HCT116 (cell line): ENCODE data around the gene IL6ST. TPM values are rescaled to one million over a fixed set of nuclear protein-coding genes. Genes with fewer than 3 reads are reported as not detected.

Experiments used
- ATAC-seq: fragments of 200-7000 bp; cut with Tn5 transposase; 2 replicates; pipeline ENCODE4 v1.9.1; 2020; ENCODE audit warnings: mild to moderate bottlenecking, moderate library complexity
- BruUV-seq: library from RNA; stranded (reverse); fragments of 400-500 nt; replicated peaks from 2 replicates; lab custom pipeline; 2021; lab: Mats Ljungman, UMichigan
- CTCF ChIA-PET: fragments of 300-600 bp; sonication (Branson Sonifier 250); formaldehyde crosslinking; loops from one replicate; lab custom pipeline; 2021; ENCODE audit warnings: antibody characterized with exemption; lab: Charles Lee
- POLR2A ChIA-PET: fragments of 300-600, 350-600 bp; sonication (Branson Sonifier 250); formaldehyde crosslinking; loops from one replicate; lab custom pipeline; 2021; ENCODE audit warnings: antibody characterized with exemption; lab: Charles Lee
- RAD21 ChIA-PET, 2 experiments: fragments of 300-600 bp; sonication (Branson Sonifier 250); formaldehyde crosslinking; loops; one replicate each; lab custom pipeline; 2023; ENCODE audit warnings: low total read pairs in 2 of 2; ENCODE audit not compliant: uncharacterized antibody in 2 of 2, unreplicated experiment in 2 of 2, low non-redundant PET in 1 of 2; lab: Charles Lee
- DNase-seq: peaks from one replicate; pipeline ENCODE4 v3.0.0-alpha.2; 2010; ENCODE audit warnings: low read depth, low spot score
- H2AFZ ChIP-seq: fragments of 200-600 bp; shearing (Covaris generic), sonication (generic); 2 replicates; pipeline ENCODE4 v1.6.1; 2017; ENCODE audit warnings: low read depth, mixed run types, mixed read lengths, antibody characterized with exemption, low read length; ENCODE audit not compliant: poor library complexity, severe bottlenecking
- H3K27ac ChIP-seq: 2 replicates; pipeline ENCODE4 v1.5.1; 2012; ENCODE audit warnings: low read depth, low read length
- H3K27me3 ChIP-seq: fragments of 200-600 bp; sonication (generic); 2 replicates; pipeline ENCODE4 v1.6.1; 2016; ENCODE audit warnings: mixed run types, low read length, mixed read lengths; ENCODE audit not compliant: insufficient read depth
- H3K36me3 ChIP-seq, 2 experiments: fragments of 200-500 bp in 1 of 2; fragments of 200-600 bp in 1 of 2; sonication (Bioruptor generic) in 1 of 2; sonication (generic) in 1 of 2; 2 replicates each; pipeline versions ENCODE4 v1.5.1 to v1.6.1; 2014 to 2016; ENCODE audit warnings: low read length in 2 of 2, inconsistent platforms in 1 of 2, mixed read lengths in 1 of 2, mixed run types in 1 of 2; ENCODE audit not compliant: insufficient read depth in 2 of 2, control insufficient read depth in 1 of 2
- H3K4me1 ChIP-seq, 2 experiments: fragments of 200-600 bp in 1 of 2; sonication (generic) in 1 of 2; 2 replicates each; pipeline versions ENCODE4 v1.5.1 to v1.6.1; 2012 to 2017; ENCODE audit warnings: low read length in 2 of 2, inconsistent platforms in 1 of 2, mild to moderate bottlenecking in 1 of 2, mixed read lengths in 1 of 2, mixed run types in 1 of 2, moderate library complexity in 1 of 2; ENCODE audit not compliant: insufficient read depth in 2 of 2, control insufficient read depth in 1 of 2
- H3K4me2 ChIP-seq: fragments of 200-600 bp; sonication (generic); 2 replicates; pipeline ENCODE4 v1.6.1; 2017; ENCODE audit warnings: mixed run types, low read length, mixed read lengths
- H3K4me3 ChIP-seq, 2 experiments: fragments of 200-600 bp in 1 of 2; sonication (generic) in 1 of 2; replicated peaks in 1 of 2; 2 replicates each; pipeline ENCODE4 v1.5.1; 2011 to 2016; ENCODE audit warnings: low read length in 2 of 2, control low read depth in 1 of 2, low read depth in 1 of 2, mild to moderate bottlenecking in 1 of 2, mixed read lengths in 1 of 2, mixed run types in 1 of 2
- H3K79me2 ChIP-seq: fragments of 200-600 bp; sonication (generic); 2 replicates; pipeline ENCODE4 v1.6.1; 2017; ENCODE audit warnings: mild to moderate bottlenecking, mixed run types, low read length, moderate library complexity, mixed read lengths; ENCODE audit not compliant: insufficient read depth
- H3K9ac ChIP-seq: fragments of 200-600 bp; sonication (generic); 2 replicates; pipeline ENCODE4 v1.6.1; 2016; ENCODE audit warnings: low read length, mixed read lengths
- H3K9me2 ChIP-seq: fragments of 200-600 bp; sonication (generic), shearing (Covaris generic); 2 replicates; pipeline ENCODE4 v1.6.1; 2017; ENCODE audit warnings: mixed run types, mild to moderate bottlenecking, moderate library complexity; ENCODE audit not compliant: insufficient read depth
- H3K9me3 ChIP-seq, 2 experiments: fragments of 200-500 bp in 1 of 2; fragments of 200-600 bp in 1 of 2; sonication (Bioruptor generic) in 1 of 2; sonication (generic) in 1 of 2; 2 replicates each; pipeline ENCODE4 v1.6.1; 2014 to 2017; ENCODE audit warnings: low read length in 2 of 2, mixed read lengths in 2 of 2, inconsistent platforms in 1 of 2, low read depth in 1 of 2, mild to moderate bottlenecking in 1 of 2, mixed run types in 1 of 2, moderate library complexity in 1 of 2; ENCODE audit not compliant: control insufficient read depth in 1 of 2, insufficient read depth in 1 of 2
- H4K20me1 ChIP-seq: fragments of 200-600 bp; sonication (generic), shearing (Covaris generic); 2 replicates; pipeline ENCODE4 v1.6.1; 2017; ENCODE audit warnings: mixed run types, mild to moderate bottlenecking, moderate library complexity; ENCODE audit not compliant: insufficient read depth
- CTCF ChIP-seq, 3 experiments: fragments of 200-600 bp in 1 of 3; sonication (generic) in 1 of 3; IDR thresholded peaks in 2 of 3; conservative IDR thresholded peaks in 1 of 3; 2 replicates each; pipeline ENCODE4 v1.5.1; 2012 to 2017; ENCODE audit warnings: low read depth in 2 of 3, low read length in 2 of 3, antibody characterized with exemption in 1 of 3, borderline replicate concordance in 1 of 3, control low read depth in 1 of 3, mild to moderate bottlenecking in 1 of 3, mixed read lengths in 1 of 3, mixed run types in 1 of 3, moderate library complexity in 1 of 3; ENCODE audit not compliant: insufficient read depth in 1 of 3
- EGR1 ChIP-seq: IDR thresholded peaks from 2 replicates; pipeline ENCODE4 v1.6.1; 2012; ENCODE audit warnings: low read depth
- EZH2phosphoT487 ChIP-seq: fragments of 200-600 bp; IDR thresholded peaks from 2 replicates; pipeline ENCODE4 v1.6.1; 2018; ENCODE audit warnings: antibody characterized with exemption, borderline replicate concordance
- FOSL1 ChIP-seq: IDR thresholded peaks from 2 replicates; pipeline ENCODE4 v1.6.1; 2012; ENCODE audit warnings: low read depth
- JUND ChIP-seq: IDR thresholded peaks from 2 replicates; pipeline ENCODE4 v1.6.1; 2012
- MAX ChIP-seq: IDR thresholded peaks from 2 replicates; pipeline ENCODE4 v1.6.1; 2012
- POLR2A ChIP-seq: IDR thresholded peaks from 2 replicates; pipeline ENCODE4 v1.7.0; 2011; ENCODE audit warnings: borderline replicate concordance; ENCODE audit not compliant: insufficient read depth, insufficient read length; ENCODE audit errors: extremely low read depth
- REST ChIP-seq: IDR thresholded peaks from 2 replicates; pipeline ENCODE4 v1.6.1; 2012; ENCODE audit warnings: low read depth
- SP1 ChIP-seq: IDR thresholded peaks from 2 replicates; pipeline ENCODE4 v1.6.1; 2012; ENCODE audit warnings: low read depth
- TCF7L2 ChIP-seq: IDR thresholded peaks from 2 replicates; pipeline ENCODE4 v1.7.0; 2011; ENCODE audit warnings: borderline replicate concordance, inconsistent platforms; ENCODE audit not compliant: insufficient read depth, insufficient read length; ENCODE audit errors: extremely low read depth
- ZBTB33 ChIP-seq: IDR thresholded peaks from 2 replicates; pipeline ENCODE4 v1.6.1; 2011; ENCODE audit warnings: mild to moderate bottlenecking, low read length, moderate library complexity; ENCODE audit not compliant: insufficient replicate concordance; ENCODE audit errors: extremely low read depth
- ZNF274 ChIP-seq: fragments of 200-500 bp; sonication (Bioruptor generic); IDR thresholded peaks from 2 replicates; pipeline ENCODE4 v1.6.1; 2014; ENCODE audit warnings: mild to moderate bottlenecking, low read depth, low read length, inconsistent platforms
- intact Hi-C: fragments of 100-400 bp; cut with micrococcal nuclease; formaldehyde crosslinking; loops from 2 replicates; pipeline ENCODE4 v1.10.0; 2022
- total RNA-seq: library from RNA; stranded (reverse); gene quantifications from one replicate; pipeline ENCODE4 v1.2.1, GENCODE V29; 2021; ENCODE audit not compliant: unreplicated experiment

IL6ST gene
- total RNA-seq, 1 experiment from 2014 or later, result 26.5 TPM

- POLR2A ChIA-PET, result no interaction called here
- H2AFZ ChIP-seq, result no peak overlapping the region
- CTCF ChIA-PET, result no interaction called here
- H3K79me2 ChIP-seq, result no peaks in the 10 kb centered on the region
- no peaks in the 10 kb centered on the region for H3K4me1 ChIP-seq
- BruUV-seq, result no TSS peak
- ATAC-seq (no peak), DNase-seq (no peak)
- no peak overlapping the region for H3K4me2 ChIP-seq
- no peak overlapping the region for H3K9ac ChIP-seq
- H3K9me2 ChIP-seq, result no peaks in the 10 kb centered on the region
- RAD21 ChIA-PET, result no interaction called here
- intact Hi-C loops, result no loop called here
- H3K36me3 ChIP-seq, result no peaks in the 10 kb centered on the region
- no peaks in the 10 kb centered on the region for H3K27me3 ChIP-seq
- no peaks in the 10 kb centered on the region for H4K20me1 ChIP-seq
- no peak overlapping the region for H3K4me3 ChIP-seq
- H3K9me3 ChIP-seq, result no peaks in the 10 kb centered on the region
- H3K27ac ChIP-seq, result no peak overlapping the region
- no peak for TF ChIP-seq TCF7L2
These were observed 33.9 kb upstream of the IL6ST start for GRCh38 chr5:56028708-56029107.

- Histone ChIP-seq H3K36me3 (no peaks in the 10 kb centered on the region), H3K27ac (no peak overlapping the region), H3K9me2 (no peaks in the 10 kb centered on the region), H2AFZ (no peak overlapping the region), H3K4me3 (no peak overlapping the region), H3K4me2 (no peak overlapping the region), H4K20me1 (no peaks in the 10 kb centered on the region), H3K27me3 (no peaks in the 10 kb centered on the region), H3K79me2 (no peaks in the 10 kb centered on the region), H3K9ac (no peak overlapping the region), H3K9me3 (no peaks in the 10 kb centered on the region), H3K4me1 (no peaks in the 10 kb centered on the region)
- ChIA-PET POLR2A (no interaction called here), RAD21 (no interaction called here), CTCF (no interaction called here)
- intact Hi-C loops, result no loop called here
- no peak for DNase-seq
- BruUV-seq, result no TSS peak
- ATAC-seq, result no peak
- TF ChIP-seq JUND (no peak), EZH2phosphoT487 (no peak), FOSL1 (no peak), POLR2A (no peak), REST (no peak), TCF7L2 (no peak), ZBTB33 (no peak), SP1 (no peak), CTCF (IDR thresholded peaks at IDR 0.05 in 2 of 3, conservative IDR thresholded peaks at IDR 0.05 in 1 of 3; ENCODE audit: borderline replicate concordance in 1 of 3, insufficient read depth in 1 of 3, low read depth in 2 of 3, low read length in 2 of 3) (no peak), EGR1 (no peak), MAX (no peak), ZNF274 (no peak)
These were observed 32.1 kb upstream of the IL6ST start for GRCh38 chr5:56026863-56027300.
